ENCODE measurements around the gene TIMM22.

TIMM22 gene

GRCh38 chr17:1003633-1003971 lies 6.7 kb downstream of the TIMM22 start:
- no peak for DNase-seq

- DNase-seq: no peak
Observed at GRCh38 chr17:1003972-1004768, 7.2 kb downstream of the TIMM22 start.

- DNase-seq: no peak
Observed at GRCh38 chr17:1004769-1005295, 7.9 kb downstream of the TIMM22 start.

- peak; percentile 11 for DNase-seq
Observed at GRCh38 chr17:1005361-1005946, 8.5 kb downstream of the TIMM22 start.

- DNase-seq: no peak
Observed at GRCh38 chr17:1006054-1006453, 9.1 kb downstream of the TIMM22 start.

- no peak for DNase-seq
Observed at GRCh38 chr17:1007310-1008007, 10.5 kb downstream of the TIMM22 start.

GRCh38 chr17:1008008-1008761 lies 11.3 kb downstream of the TIMM22 start:
- DNase-seq: no peak

- DNase-seq: no peak
Observed at GRCh38 chr17:1009229-1010085, 12.5 kb downstream of the TIMM22 start.

- no peak for DNase-seq
Observed at GRCh38 chr17:1010086-1010450, 13.1 kb downstream of the TIMM22 start.

GRCh38 chr17:1010586-1010985 lies 13.7 kb downstream of the TIMM22 start:
- no peak for DNase-seq

- no peak for DNase-seq
Observed at GRCh38 chr17:1011138-1011537, 14.2 kb downstream of the TIMM22 start.

- DNase-seq: no peak
Observed at GRCh38 chr17:1011760-1012735, 15.1 kb downstream of the TIMM22 start.

GRCh38 chr17:1012823-1013728 lies 16.1 kb downstream of the TIMM22 start:
- DNase-seq: no peak

GRCh38 chr17:1013729-1014090 lies 16.8 kb downstream of the TIMM22 start:
- DNase-seq: no peak

GRCh38 chr17:1018547-1018946 lies 21.6 kb downstream of the TIMM22 start:
- no peak for DNase-seq

GRCh38 chr17:1019451-1019850 lies 22.5 kb downstream of the TIMM22 start:
- no peak for DNase-seq

- no peak for DNase-seq
Observed at GRCh38 chr17:1021147-1021546, 24.2 kb downstream of the TIMM22 start.

- no peak for DNase-seq
Observed at GRCh38 chr17:1022278-1023024, 25.5 kb downstream of the TIMM22 start.

- no peak for DNase-seq
Observed at GRCh38 chr17:1024076-1024475, 27.1 kb downstream of the TIMM22 start.
